Kidney capillary endothelial cell (primary cell): Measurements from ENCODE around the gene TMEM128.
"Not testable (repeated sequence)": the region's sequence is repeated elsewhere in the genome, so short reads cannot be mapped to it uniquely, and the experiment has no call there.

Experiments
- DNase-seq: peaks from one replicate; pipeline ENCODE4 v3.0.0-alpha.2; 2018; ENCODE audit warnings: low spot score

The TMEM128 gene

GRCh38 chr4:4188557-4188956, 59.5 kb downstream of the TMEM128 start:
- not testable (repeated sequence) for DNase-seq
